HG03135 (cell line): ENCODE measurements around the gene AGPAT1.

ENCODE experiments used
- ATAC-seq: cut with Tn5 transposase; IDR thresholded peaks from one replicate; pipeline ENCODE4 v1.9.1; 2021; ENCODE audit warnings: mild to moderate bottlenecking, moderate library complexity; ENCODE audit not compliant: unreplicated experiment

Gene AGPAT1

DNA sequence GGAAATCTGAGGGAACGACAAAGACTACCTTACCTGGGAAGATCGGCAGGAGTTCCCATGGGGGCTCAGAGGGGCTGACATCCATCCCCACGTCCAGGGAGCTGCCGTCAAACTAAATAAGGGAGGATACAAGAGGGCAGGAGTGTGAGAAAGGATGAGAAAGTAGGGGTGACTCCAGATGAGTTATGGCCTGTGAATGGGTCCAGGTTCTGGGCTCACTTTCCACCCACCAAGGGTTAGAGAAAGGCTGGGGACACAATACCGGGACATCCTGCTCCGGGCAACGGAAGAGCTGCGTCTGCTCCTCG is 48.5 kb downstream of the AGPAT1 start:
- no peak for ATAC-seq

DNA sequence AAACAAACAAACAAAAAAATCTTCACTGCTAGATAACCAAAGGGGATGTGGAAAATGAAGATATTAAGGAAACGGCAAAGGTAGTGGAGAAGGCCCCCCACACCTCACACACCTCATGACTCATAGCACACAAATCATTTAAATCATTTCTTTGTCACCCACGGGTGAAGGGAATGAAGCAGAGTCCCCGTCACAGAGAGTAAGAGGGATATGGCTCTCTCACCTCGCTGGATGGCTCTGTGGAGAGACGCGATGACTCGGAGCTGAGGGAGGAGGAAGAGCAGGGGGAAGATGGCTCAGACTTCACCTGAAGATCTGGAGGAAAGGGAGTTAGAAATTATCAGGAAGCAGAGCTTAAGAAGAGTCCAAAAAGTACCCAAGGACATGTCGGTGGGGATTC is 49.0 kb downstream of the AGPAT1 start:
- ATAC-seq: no peak

DNA sequence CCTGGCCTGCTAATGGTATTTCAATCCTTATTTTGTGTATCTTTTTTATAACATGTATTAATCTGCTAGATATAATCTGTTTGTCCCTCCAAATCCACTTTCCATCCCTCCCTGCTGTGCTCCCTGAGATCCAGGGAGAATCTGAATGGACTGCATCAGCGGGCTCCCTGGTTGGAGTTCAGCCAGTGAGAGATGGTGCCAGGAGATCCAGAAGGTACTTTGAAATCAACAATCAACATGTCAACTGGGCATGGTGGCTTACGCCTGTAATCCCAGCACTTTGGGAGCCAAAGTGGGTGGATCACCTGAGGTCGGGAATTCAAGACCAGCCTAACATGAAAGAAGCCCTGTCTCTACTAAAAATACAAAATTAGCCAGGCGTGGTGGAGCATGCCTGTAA is 52.2 kb downstream of the AGPAT1 start:
- no peak for ATAC-seq

DNA sequence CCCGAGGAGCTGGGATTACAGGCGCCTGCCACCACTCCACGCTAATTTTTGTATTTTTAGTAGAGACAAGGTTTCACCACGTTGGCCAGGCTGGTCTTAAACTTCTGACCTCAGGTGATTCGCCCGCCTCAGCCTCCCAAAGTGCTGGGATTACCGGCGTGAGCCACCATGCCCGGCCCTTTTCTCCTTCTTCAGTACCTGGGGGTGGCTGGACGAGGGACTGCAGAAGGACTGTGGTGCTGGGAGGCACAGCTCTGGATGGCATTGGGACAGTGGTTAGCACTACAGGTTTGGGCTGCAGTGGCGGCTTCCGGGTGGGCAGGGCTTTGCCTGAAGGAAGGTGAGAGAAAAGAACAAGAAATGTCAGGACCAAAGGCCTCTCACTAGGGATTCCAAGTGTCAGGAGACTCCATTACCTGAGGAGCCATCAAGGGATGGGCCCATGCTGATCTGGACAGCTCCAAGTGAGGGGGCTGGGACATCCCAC is 55.3 kb downstream of the AGPAT1 start:
- no peak for ATAC-seq

DNA sequence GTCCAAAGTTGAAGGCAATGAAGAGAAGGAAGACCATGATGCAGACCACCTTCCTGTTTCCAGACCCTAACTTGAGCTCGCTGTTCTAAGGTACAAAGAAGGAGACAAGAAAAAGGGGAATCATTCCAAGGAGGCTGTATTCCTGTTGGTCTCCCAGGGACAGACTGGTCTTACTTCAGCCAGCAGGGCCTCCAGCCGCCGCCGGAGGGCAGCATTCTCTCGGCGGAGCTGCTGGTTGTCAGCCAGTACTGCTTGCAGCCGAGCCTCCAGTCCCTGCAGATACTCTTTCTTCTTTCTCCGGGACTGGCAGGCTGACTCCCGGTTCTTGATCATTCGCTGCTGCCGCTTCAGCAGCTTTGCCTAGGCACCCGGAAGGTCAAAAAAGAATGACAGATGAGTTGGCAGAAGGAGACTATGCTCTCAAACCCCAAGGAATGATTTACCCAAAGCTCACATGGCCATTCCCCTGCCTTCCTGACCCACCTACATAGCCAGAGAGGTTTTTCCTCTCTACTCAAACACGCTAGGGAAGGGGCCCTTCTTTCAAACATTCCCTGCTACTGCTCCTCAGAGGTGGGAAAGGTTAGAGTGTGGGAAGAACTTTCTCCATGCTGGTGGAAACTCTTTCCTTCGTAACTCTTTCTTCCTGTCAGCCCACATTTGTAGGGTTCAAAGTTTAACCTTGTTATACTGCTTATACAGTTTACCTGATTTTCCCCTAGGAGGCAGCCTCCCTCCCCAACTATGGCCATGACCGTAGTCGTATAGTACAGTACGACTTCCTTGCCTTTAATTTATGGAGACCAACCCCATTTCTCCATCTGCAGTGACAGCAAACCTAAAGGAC is 56.9 kb downstream of the AGPAT1 start:
- no peak for ATAC-seq
